Mesenteric fat pad (tissue), 1 donor: ENCODE results near the gene AFF2. TPM values are rescaled to one million over a fixed set of nuclear protein-coding genes. Genes with fewer than 3 reads are reported as not detected.
"Not testable (repeated sequence)": the region's sequence is repeated elsewhere in the genome, so short reads cannot be mapped to it uniquely, and the experiment has no call there.

Experiments used
- DNase-seq: peaks from one replicate; pipeline ENCODE4 v3.0.0-alpha.2; 2020; ENCODE audit warnings: low spot score
- total RNA-seq: library from RNA; stranded (reverse); fragmentation: NEBNext Ultra II Directional; extraction: Animal tissue kit (Norgen Biotek cat#: 25700); gene quantifications from one replicate; pipeline ENCODE4 v1.2.1, GENCODE V29; 2021
- donor health status: DM: yes; HTN: yes; CAD: no.

AFF2 gene
- total RNA-seq, 1 donor from 2014 or later, result 6.0 TPM

DNA sequence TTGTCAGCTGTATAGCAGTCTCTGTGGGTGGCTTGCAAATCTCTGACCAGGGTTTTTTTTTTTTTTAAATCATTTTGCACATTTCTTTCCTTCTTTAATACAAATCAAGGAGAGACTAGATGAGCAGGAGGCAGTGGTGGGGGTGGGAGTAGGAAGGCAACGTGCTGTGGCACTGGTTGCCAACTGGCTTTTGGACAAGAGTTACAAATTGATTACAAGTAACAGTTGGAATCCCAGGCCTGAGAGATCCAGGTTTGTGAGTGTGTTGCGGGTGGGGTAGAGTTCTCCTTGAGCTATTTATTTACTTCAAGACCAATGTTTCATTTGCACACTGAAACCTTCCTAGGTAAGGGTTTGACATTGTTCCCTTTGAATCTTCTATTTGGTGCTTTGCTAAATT lies 325.3 kb downstream of the AFF2 start:
- DNase-seq, result no peak

DNA sequence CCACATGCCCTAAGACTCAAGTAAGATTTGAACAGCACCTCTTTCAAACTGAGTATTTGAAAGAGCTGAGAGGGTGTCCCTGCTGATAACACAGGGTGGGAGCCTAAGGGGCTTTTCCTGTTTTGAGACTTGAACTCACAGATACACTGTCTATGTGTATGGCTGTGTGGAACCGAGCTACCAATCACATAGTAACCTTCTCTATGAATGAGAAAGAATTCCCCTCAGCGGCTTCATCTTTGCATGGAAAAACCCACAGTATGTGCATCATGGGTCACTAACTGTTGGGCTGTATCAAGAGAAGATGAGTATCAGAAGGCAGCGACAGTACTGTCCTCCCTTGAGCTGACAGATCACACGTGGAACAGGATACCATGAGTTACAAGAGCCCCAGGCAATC lies 336.3 kb downstream of the AFF2 start:
- no peak for DNase-seq

GRCh38 chrX:148850631-148851030 lies 350.2 kb downstream of the AFF2 start:
- DNase-seq, result no peak

GRCh38 chrX:148854306-148854705 lies 353.9 kb downstream of the AFF2 start:
- DNase-seq, result no peak

GRCh38 chrX:148856505-148856904 lies 356.1 kb downstream of the AFF2 start:
- no peak for DNase-seq

GRCh38 chrX:148865277-148866210 lies 365.1 kb downstream of the AFF2 start:
- DNase-seq, result no peak

GRCh38 chrX:148867596-148867995 lies 367.2 kb downstream of the AFF2 start:
- no peak for DNase-seq

- DNase-seq, result no peak
These were observed 371.2 kb downstream of the AFF2 start for GRCh38 chrX:148871422-148872160.

GRCh38 chrX:148872161-148872535 lies 371.7 kb downstream of the AFF2 start:
- DNase-seq, result no peak

DNA sequence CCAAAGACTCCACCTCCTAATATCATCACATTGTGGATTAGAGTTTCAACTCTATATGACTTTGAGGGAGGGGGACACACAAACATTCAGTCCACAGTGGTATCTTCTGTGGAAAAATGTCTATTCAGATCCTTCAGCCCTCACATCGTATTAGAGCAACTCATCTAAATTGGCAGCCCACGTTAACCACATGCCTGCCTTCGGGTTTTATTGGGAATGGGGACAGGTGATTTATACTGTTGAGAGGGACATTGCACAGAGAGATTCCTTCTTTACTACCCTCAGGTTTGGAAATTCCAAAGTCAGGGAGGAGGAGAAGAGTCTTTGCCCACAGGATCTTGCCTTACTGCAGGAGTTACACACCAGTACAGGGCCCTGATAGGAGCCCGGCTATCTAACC lies 372.5 kb downstream of the AFF2 start:
- no peak for DNase-seq

DNA sequence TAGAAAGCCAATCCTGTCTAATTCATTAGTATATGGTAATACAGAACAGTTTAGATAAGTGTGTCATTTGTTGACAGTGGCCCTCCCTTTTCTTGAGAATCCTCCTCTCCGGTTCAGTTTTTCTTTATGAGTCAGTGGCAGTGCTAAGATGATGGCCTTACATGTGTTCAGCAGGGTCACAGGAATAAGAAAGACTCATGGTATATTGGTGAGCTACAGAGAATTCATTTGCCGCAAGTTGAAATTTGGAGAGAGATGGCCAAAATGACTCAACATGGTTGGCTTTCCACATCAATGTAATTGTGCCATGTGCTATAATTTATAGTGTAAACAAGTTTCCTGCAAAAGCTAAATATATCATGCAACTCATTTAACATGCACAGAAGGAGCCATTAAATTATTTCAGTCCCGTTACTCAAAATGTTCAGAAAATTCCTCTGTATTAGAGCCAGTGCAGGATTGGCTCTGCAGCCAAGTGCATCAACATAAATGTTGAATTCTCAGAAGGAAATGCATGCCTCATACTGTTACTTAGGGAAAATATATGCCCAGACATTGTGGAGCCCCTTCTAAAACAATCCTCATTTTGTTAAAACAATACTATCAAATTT lies 374.3 kb downstream of the AFF2 start:
- no peak for DNase-seq

DNA sequence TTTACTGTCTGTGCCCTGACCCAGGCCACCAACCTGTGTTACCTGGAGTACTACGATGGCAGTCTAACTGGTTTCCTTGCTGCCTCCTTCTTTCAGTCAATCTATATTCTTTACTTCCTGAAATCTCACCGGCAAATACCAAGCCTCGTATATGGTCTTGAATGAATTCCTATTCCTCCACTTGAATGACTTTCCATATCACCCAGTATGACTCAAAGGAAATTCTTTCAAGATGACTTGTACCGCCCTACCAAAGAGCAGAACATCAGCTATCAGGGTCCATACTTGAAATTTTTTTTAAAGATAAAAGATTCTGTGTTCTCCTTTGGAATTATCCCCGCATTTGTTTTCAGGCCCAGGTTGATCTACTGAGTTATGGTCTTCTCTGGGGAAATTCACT lies 378.0 kb downstream of the AFF2 start:
- no peak for DNase-seq

DNA sequence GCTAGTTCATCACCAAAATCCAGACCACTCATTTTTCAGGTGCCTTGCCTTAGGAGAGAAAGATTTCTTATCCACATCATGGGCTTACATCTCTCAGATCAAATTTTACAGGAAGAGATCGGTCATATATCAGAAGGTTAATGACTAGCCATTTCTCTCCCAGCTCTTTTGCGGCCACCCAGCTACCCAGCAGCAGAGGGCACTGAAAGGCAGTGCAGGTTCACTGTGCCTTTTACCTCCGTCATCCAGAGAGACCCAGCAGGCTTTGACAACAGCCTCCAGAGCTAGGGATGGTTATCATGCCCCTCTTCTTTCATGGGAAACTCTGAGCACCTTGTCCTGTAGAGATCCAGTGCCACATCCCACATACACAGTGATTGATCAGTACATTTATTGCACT lies 384.8 kb downstream of the AFF2 start:
- DNase-seq, result no peak

- DNase-seq, result no peak
These were observed 393.0 kb downstream of the AFF2 start for GRCh38 chrX:148893395-148893794.

DNA sequence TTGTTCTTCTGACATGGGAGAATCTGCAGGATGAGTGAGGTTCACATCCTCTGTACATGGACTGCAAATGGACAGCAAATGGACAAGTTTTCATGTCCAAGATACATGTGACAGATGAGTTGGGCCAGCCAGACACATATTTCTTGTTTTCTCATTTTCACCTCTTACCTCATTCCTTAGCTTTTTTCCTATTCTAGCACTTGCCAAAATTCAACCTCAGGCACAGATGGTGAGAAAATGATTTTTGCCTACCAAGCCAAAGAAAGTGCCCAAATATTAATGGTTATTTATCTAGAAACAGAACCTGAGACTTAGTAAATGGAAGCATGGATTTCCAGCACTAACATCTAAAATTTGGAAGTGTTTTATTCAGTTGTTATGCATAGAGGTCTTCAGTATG lies 402.2 kb downstream of the AFF2 start:
- no peak for DNase-seq

DNA sequence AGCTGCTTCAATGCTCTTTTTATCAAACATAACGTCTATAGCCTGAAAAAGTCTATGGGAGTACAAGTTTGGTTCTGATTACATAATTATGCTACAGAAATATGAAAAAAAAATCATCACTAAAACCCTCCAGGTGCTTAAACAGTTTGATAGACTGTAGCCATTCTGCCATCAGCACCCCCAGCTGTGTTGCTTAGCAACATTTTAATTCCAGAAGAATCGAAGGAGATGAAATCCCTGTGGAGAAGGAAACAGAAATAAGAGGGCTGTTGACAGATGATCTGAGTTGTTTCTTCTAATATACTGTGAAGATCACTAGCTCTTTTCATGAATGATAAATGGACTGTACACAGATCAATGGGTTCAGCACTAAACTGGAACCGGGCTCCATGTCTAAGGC lies 402.8 kb downstream of the AFF2 start:
- no peak for DNase-seq

GRCh38 chrX:148904421-148905111 lies 404.1 kb downstream of the AFF2 start:
- no peak for DNase-seq

GRCh38 chrX:148905400-148905799 lies 405.0 kb downstream of the AFF2 start:
- no peak for DNase-seq

DNA sequence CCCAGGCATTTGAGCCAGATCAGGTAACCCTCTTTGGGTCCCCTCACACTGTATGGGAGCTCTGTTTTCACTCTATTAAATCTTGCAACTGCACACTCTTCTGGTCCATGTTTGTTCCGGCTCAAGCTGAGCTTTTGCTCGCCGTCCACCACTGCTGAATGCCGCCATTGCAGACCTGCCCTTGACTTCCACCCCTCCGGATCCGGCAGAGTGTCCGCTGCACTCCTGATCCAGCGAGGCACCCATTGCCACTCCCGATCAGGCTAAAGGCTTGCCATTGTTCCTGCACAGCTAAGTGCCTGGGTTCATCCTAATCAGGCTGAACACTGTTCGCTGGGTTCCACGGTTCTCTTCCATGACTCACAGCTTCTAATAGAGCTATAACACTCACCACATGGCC lies 406.2 kb downstream of the AFF2 start:
- DNase-seq, result not testable (repeated sequence)

GRCh38 chrX:148909758-148910157 lies 409.3 kb downstream of the AFF2 start:
- no peak for DNase-seq

- no peak for DNase-seq
These were observed 413.6 kb downstream of the AFF2 start for GRCh38 chrX:148913971-148914370.

- no peak for DNase-seq
These were observed 414.4 kb downstream of the AFF2 start for GRCh38 chrX:148914783-148915182.
